ENCODE measurements around the gene CAMK1D.

DNA sequence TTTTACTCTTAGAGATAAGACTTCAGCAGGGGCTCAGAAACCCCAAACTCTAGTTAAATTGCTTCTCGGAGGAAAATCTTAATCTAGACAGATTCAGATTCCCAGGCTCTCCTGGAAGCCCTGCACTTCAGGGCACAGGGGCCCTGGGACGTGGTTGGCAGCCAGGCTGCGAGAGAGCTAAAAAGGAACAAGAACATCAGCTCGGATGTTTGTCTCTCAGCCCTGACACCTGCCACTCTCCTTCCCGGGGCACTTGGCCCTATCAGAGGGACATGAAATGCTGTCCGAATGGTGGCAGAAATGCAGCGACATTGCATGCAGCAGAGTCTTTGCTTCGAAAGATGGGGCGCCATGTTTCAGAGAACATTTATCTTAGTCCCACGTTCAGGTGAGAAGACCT lies 485.4 kb downstream of the CAMK1D start:
- TF ChIP-seq, protein P1, sequence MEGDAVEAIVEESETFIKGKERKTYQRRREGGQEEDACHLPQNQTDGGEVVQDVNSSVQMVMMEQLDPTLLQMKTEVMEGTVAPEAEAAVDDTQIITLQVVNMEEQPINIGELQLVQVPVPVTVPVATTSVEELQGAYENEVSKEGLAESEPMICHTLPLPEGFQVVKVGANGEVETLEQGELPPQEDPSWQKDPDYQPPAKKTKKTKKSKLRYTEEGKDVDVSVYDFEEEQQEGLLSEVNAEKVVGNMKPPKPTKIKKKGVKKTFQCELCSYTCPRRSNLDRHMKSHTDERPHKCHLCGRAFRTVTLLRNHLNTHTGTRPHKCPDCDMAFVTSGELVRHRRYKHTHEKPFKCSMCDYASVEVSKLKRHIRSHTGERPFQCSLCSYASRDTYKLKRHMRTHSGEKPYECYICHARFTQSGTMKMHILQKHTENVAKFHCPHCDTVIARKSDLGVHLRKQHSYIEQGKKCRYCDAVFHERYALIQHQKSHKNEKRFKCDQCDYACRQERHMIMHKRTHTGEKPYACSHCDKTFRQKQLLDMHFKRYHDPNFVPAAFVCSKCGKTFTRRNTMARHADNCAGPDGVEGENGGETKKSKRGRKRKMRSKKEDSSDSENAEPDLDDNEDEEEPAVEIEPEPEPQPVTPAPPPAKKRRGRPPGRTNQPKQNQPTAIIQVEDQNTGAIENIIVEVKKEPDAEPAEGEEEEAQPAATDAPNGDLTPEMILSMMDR (IDR thresholded peaks at IDR 0.05), result no peak
- no peak for TF ChIP-seq POLR2A (IDR thresholded peaks at IDR 0.05)
